ENCODE results near the gene THSD7A.

Gene THSD7A

GRCh38 chr7:11742496-11742895, 89.5 kb downstream of the THSD7A start:
- Histone ChIP-seq H2AFZ (ENCODE audit: low read length, unreplicated experiment) (no peak overlapping the region), H3K36me3 (ENCODE audit: insufficient read depth, low read length) (no peaks in the 10 kb centered on the region), H3K27me3 (ENCODE audit: insufficient read depth, low read length) (no peaks in the 10 kb centered on the region), H3K4me1 (ENCODE audit: control insufficient read depth, insufficient read depth, low read length, unreplicated experiment) (no peaks in the 10 kb centered on the region), H3K27ac (ENCODE audit: low read depth, low read length) (no peak overlapping the region), H3K4me3 (ENCODE audit: low read depth, low read length) (no peak overlapping the region), H3K79me2 (ENCODE audit: control insufficient read depth, insufficient read depth, low read length, unreplicated experiment) (no peaks in the 10 kb centered on the region)

- H3K36me3 ChIP-seq (ENCODE audit: insufficient read depth, low read length), result no peaks in the 10 kb centered on the region
- no peaks in the 10 kb centered on the region for H3K4me1 ChIP-seq (ENCODE audit: control insufficient read depth, insufficient read depth, low read length, unreplicated experiment)
- H3K4me3 ChIP-seq (ENCODE audit: low read depth, low read length), result no peak overlapping the region
- no peak overlapping the region for H3K27ac ChIP-seq (ENCODE audit: low read depth, low read length)
- no peaks in the 10 kb centered on the region for H3K27me3 ChIP-seq (ENCODE audit: insufficient read depth, low read length)
- no peak overlapping the region for H2AFZ ChIP-seq (ENCODE audit: low read length, unreplicated experiment)
- no peaks in the 10 kb centered on the region for H3K79me2 ChIP-seq (ENCODE audit: control insufficient read depth, insufficient read depth, low read length, unreplicated experiment)
These were observed 94.3 kb downstream of the THSD7A start for GRCh38 chr7:11737723-11738122.

- Histone ChIP-seq H2AFZ (ENCODE audit: low read length, unreplicated experiment) (no peak overlapping the region), H3K27me3 (ENCODE audit: insufficient read depth, low read length) (no peaks in the 10 kb centered on the region), H3K27ac (ENCODE audit: low read depth, low read length) (no peak overlapping the region), H3K79me2 (ENCODE audit: control insufficient read depth, insufficient read depth, low read length, unreplicated experiment) (no peaks in the 10 kb centered on the region), H3K4me3 (ENCODE audit: low read depth, low read length) (no peak overlapping the region), H3K36me3 (ENCODE audit: insufficient read depth, low read length) (no peaks in the 10 kb centered on the region), H3K4me1 (ENCODE audit: control insufficient read depth, insufficient read depth, low read length, unreplicated experiment) (no peaks in the 10 kb centered on the region)
These were observed 99.8 kb downstream of the THSD7A start for GRCh38 chr7:11732207-11732606.

- no peaks in the 10 kb centered on the region for H3K79me2 ChIP-seq (ENCODE audit: control insufficient read depth, insufficient read depth, low read length, unreplicated experiment)
- no peak overlapping the region for H2AFZ ChIP-seq (ENCODE audit: low read length, unreplicated experiment)
- no peak overlapping the region for H3K4me3 ChIP-seq (ENCODE audit: low read depth, low read length)
- H3K27ac ChIP-seq (ENCODE audit: low read depth, low read length), result no peak overlapping the region
- no peaks in the 10 kb centered on the region for H3K36me3 ChIP-seq (ENCODE audit: insufficient read depth, low read length)
- H3K4me1 ChIP-seq (ENCODE audit: control insufficient read depth, insufficient read depth, low read length, unreplicated experiment), result peaks cover 8% of the 10 kb centered on the region
- H3K27me3 ChIP-seq (ENCODE audit: insufficient read depth, low read length), result no peaks in the 10 kb centered on the region
These were observed 101.3 kb downstream of the THSD7A start for GRCh38 chr7:11730725-11731124.

- Histone ChIP-seq H3K4me1 (ENCODE audit: control insufficient read depth, insufficient read depth, low read length, unreplicated experiment) (peaks cover 8% of the 10 kb centered on the region), H3K27me3 (ENCODE audit: insufficient read depth, low read length) (no peaks in the 10 kb centered on the region), H3K36me3 (ENCODE audit: insufficient read depth, low read length) (no peaks in the 10 kb centered on the region), H2AFZ (ENCODE audit: low read length, unreplicated experiment) (no peak overlapping the region), H3K4me3 (ENCODE audit: low read depth, low read length) (no peak overlapping the region), H3K79me2 (ENCODE audit: control insufficient read depth, insufficient read depth, low read length, unreplicated experiment) (no peaks in the 10 kb centered on the region), H3K27ac (ENCODE audit: low read depth, low read length) (no peak overlapping the region)
These were observed 104.1 kb downstream of the THSD7A start for GRCh38 chr7:11727864-11728263.

- H3K4me1 ChIP-seq (ENCODE audit: control insufficient read depth, insufficient read depth, low read length, unreplicated experiment), result peaks cover 8% of the 10 kb centered on the region
- H2AFZ ChIP-seq (ENCODE audit: low read length, unreplicated experiment), result no peak overlapping the region
- no peak overlapping the region for H3K27ac ChIP-seq (ENCODE audit: low read depth, low read length)
- no peaks in the 10 kb centered on the region for H3K36me3 ChIP-seq (ENCODE audit: insufficient read depth, low read length)
- H3K27me3 ChIP-seq (ENCODE audit: insufficient read depth, low read length), result no peaks in the 10 kb centered on the region
- no peaks in the 10 kb centered on the region for H3K79me2 ChIP-seq (ENCODE audit: control insufficient read depth, insufficient read depth, low read length, unreplicated experiment)
- H3K4me3 ChIP-seq (ENCODE audit: low read depth, low read length), result peak overlapping the region; percentile 20; the same call in 1 of the 2 replicates
These were observed 105.2 kb downstream of the THSD7A start for GRCh38 chr7:11726794-11727155.

GRCh38 chr7:11726001-11726793, 105.8 kb downstream of the THSD7A start:
- no peaks in the 10 kb centered on the region for H3K36me3 ChIP-seq (ENCODE audit: insufficient read depth, low read length)
- no peaks in the 10 kb centered on the region for H3K79me2 ChIP-seq (ENCODE audit: control insufficient read depth, insufficient read depth, low read length, unreplicated experiment)
- peaks cover 8% of the 10 kb centered on the region for H3K4me1 ChIP-seq (ENCODE audit: control insufficient read depth, insufficient read depth, low read length, unreplicated experiment)
- peak overlapping the region; percentile 20; the same call in 1 of the 2 replicates for H3K4me3 ChIP-seq (ENCODE audit: low read depth, low read length)
- H3K27me3 ChIP-seq (ENCODE audit: insufficient read depth, low read length), result no peaks in the 10 kb centered on the region
- no peak overlapping the region for H2AFZ ChIP-seq (ENCODE audit: low read length, unreplicated experiment)
- no peak overlapping the region for H3K27ac ChIP-seq (ENCODE audit: low read depth, low read length)

- Histone ChIP-seq H3K79me2 (ENCODE audit: control insufficient read depth, insufficient read depth, low read length, unreplicated experiment) (no peaks in the 10 kb centered on the region), H3K27me3 (ENCODE audit: insufficient read depth, low read length) (no peaks in the 10 kb centered on the region), H3K4me1 (ENCODE audit: control insufficient read depth, insufficient read depth, low read length, unreplicated experiment) (peaks cover 30% of the 10 kb centered on the region), H3K36me3 (ENCODE audit: insufficient read depth, low read length) (no peaks in the 10 kb centered on the region), H3K27ac (ENCODE audit: low read depth, low read length) (no peak overlapping the region), H2AFZ (ENCODE audit: low read length, unreplicated experiment) (no peak overlapping the region), H3K4me3 (ENCODE audit: low read depth, low read length) (no peak overlapping the region)
These were observed 115.8 kb downstream of the THSD7A start for GRCh38 chr7:11716185-11716584.

- peak overlapping the region; percentile 11; the same call in 1 of the 2 replicates for H3K4me3 ChIP-seq (ENCODE audit: low read depth, low read length)
- H3K4me1 ChIP-seq (ENCODE audit: control insufficient read depth, insufficient read depth, low read length, unreplicated experiment), result peaks cover 30% of the 10 kb centered on the region
- no peak overlapping the region for H3K27ac ChIP-seq (ENCODE audit: low read depth, low read length)
- no peaks in the 10 kb centered on the region for H3K79me2 ChIP-seq (ENCODE audit: control insufficient read depth, insufficient read depth, low read length, unreplicated experiment)
- H3K36me3 ChIP-seq (ENCODE audit: insufficient read depth, low read length), result no peaks in the 10 kb centered on the region
- H3K27me3 ChIP-seq (ENCODE audit: insufficient read depth, low read length), result no peaks in the 10 kb centered on the region
- H2AFZ ChIP-seq (ENCODE audit: low read length, unreplicated experiment), result no peak overlapping the region
These were observed 117.3 kb downstream of the THSD7A start for GRCh38 chr7:11714676-11715075.

- Histone ChIP-seq H3K36me3 (ENCODE audit: insufficient read depth, low read length) (no peaks in the 10 kb centered on the region), H2AFZ (ENCODE audit: low read length, unreplicated experiment) (no peak overlapping the region), H3K27me3 (ENCODE audit: insufficient read depth, low read length) (no peaks in the 10 kb centered on the region)
These were observed 117.8 kb downstream of the THSD7A start for GRCh38 chr7:11714205-11714604.

GRCh38 chr7:11713352-11713751, 118.6 kb downstream of the THSD7A start:
- H3K4me1 ChIP-seq (ENCODE audit: control insufficient read depth, insufficient read depth, low read length, unreplicated experiment), result peaks cover 41% of the 10 kb centered on the region
- no peak overlapping the region for H3K27ac ChIP-seq (ENCODE audit: low read depth, low read length)
- H3K4me3 ChIP-seq (ENCODE audit: low read depth, low read length), result no peak overlapping the region
- no peaks in the 10 kb centered on the region for H3K27me3 ChIP-seq (ENCODE audit: insufficient read depth, low read length)
- H3K36me3 ChIP-seq (ENCODE audit: insufficient read depth, low read length), result no peaks in the 10 kb centered on the region
- H2AFZ ChIP-seq (ENCODE audit: low read length, unreplicated experiment), result no peak overlapping the region
- H3K79me2 ChIP-seq (ENCODE audit: control insufficient read depth, insufficient read depth, low read length, unreplicated experiment), result no peaks in the 10 kb centered on the region

More at GRCh38 chr7:11714205-11714604, 117.8 kb downstream of the THSD7A start:
- Histone ChIP-seq H3K4me1 (ENCODE audit: control insufficient read depth, insufficient read depth, low read length, unreplicated experiment) (peaks cover 33% of the 10 kb centered on the region), H3K4me3 (ENCODE audit: low read depth, low read length) (peak overlapping the region; percentile 11; the same call in 1 of the 2 replicates), H3K79me2 (ENCODE audit: control insufficient read depth, insufficient read depth, low read length, unreplicated experiment) (no peaks in the 10 kb centered on the region), H3K27ac (ENCODE audit: low read depth, low read length) (no peak overlapping the region)
